K562 (cell line): ENCODE data around the gene KIAA1958. TPM values are rescaled to one million over a fixed set of nuclear protein-coding genes. Genes with fewer than 3 reads are reported as not detected.

ENCODE experiments used
- ARID3A ChIP-seq: IDR thresholded peaks from 2 replicates; pipeline ENCODE4 v1.6.1; 2012; ENCODE audit warnings: low read depth, low read length, improper control_type of control experiment, borderline replicate concordance
- HNRNPK ChIP-seq: fragments of 200-400 bp; formaldehyde crosslinking; IDR thresholded peaks from one replicate; pipeline ENCODE4 v1.6.1; 2018; ENCODE audit warnings: mild to moderate bottlenecking, low read depth, low read length; ENCODE audit not compliant: poor library complexity, severe bottlenecking
- RAD21 ChIP-seq, 2 experiments: fragments of 250-450 bp in 1 of 2; fragments of 450-650 bp in 1 of 2; sonication (Bioruptor Pico) in 1 of 2; formaldehyde crosslinking in 1 of 2; IDR thresholded peaks in 1 of 2; conservative IDR thresholded peaks in 1 of 2; 2 replicates each; pipeline versions ENCODE4 v1.4.0 to v1.8.0; 2020 to 2022; ENCODE audit warnings: mild to moderate bottlenecking in 2 of 2, moderate library complexity in 1 of 2
- REST ChIP-seq, 2 experiments: fragments of 450-650 bp; formaldehyde crosslinking in 1 of 2; IDR thresholded peaks; 2 replicates each; pipeline versions ENCODE4 v1.4.0 to v1.6.1; 2014 to 2020; ENCODE audit warnings: mild to moderate bottlenecking in 2 of 2, borderline replicate concordance in 1 of 2, low read depth in 1 of 2
- SMC3 ChIP-seq: conservative IDR thresholded peaks from 2 replicates; pipeline ENCODE4 v1.6.1; 2011; ENCODE audit warnings: low read depth, low read length, improper control_type of control experiment; ENCODE audit not compliant: insufficient read depth
- STAT5B ChIP-seq: fragments of 250-450 bp; sonication (Bioruptor Pico); IDR thresholded peaks from 2 replicates; pipeline ENCODE4 v1.8.0; 2021; ENCODE audit warnings: mild to moderate bottlenecking, inconsistent platforms
- polyA plus RNA-seq, 8 experiments: library from polyadenylated mRNA; depleted of rRNA in 4 of 8; stranded (reverse) in 5 of 8; unstranded in 3 of 8; fragments of >200 nt; fragmentation: Nextera tagmentation in 2 of 8; fragmentation: Illumina TruSeq in 1 of 8; extraction: Ambion mirVana in 2 of 8; extraction: Trizol in 1 of 8; gene quantifications; 2 replicates each; pipeline versions ENCODE4 v1.2.1 to v1.2.3, GENCODE V29; 2011 to 2014; ENCODE audit warnings: inconsistent platforms in 1 of 8, missing spikeins in 1 of 8
- total RNA-seq, 7 experiments: library from RNA; depleted of rRNA in 6 of 7; stranded (reverse); fragments of >200 nt in 6 of 7; fragmentation: Illumina TruSeq in 2 of 7; extraction: Trizol in 2 of 7; gene quantifications; 2 replicates each; pipeline versions ENCODE4 v1.2.1 to v1.2.3, GENCODE V29; 2011 to 2021; ENCODE audit warnings: low replicate concordance in 1 of 7

The KIAA1958 gene
- total and polyA plus RNA-seq, 9 of the 15 experiments (the other 6 are each of a cell fraction or from before 2014, with no cell fraction given) = 1.1 to 16.0 (median 10.1) TPM

GRCh38 chr9:112443200-112443599, 43.4 kb upstream of the KIAA1958 start (continued):
- TF ChIP-seq REST (IDR thresholded peaks at IDR 0.05; ENCODE audit: borderline replicate concordance) (peak; percentile 59; the same call in 1 of the 2 replicates), REST (CRISPR knock-in tag; IDR thresholded peaks at IDR 0.05; ENCODE audit: low read depth) (no peak), HNRNPK (no peak), ARID3A (peak; percentile 34; the same call in 1 of the 2 replicates), RAD21 (CRISPR knock-in tag; conservative IDR thresholded peaks at IDR 0.05 in 1 of 2, IDR thresholded peaks at IDR 0.05 in 1 of 2) (peak; percentile 71 to 75), STAT5B (CRISPR knock-in tag) (no peak), SMC3 (peak; percentile 48)
